ENCODE measurements around the gene UGT1A6.

- no peak for TF ChIP-seq CTCF (conservative IDR thresholded peaks at IDR 0.05; ENCODE audit: low read depth, low read length)
- no peak for TF ChIP-seq EZH2 (IDR thresholded peaks at IDR 0.05; ENCODE audit: low read length, unreplicated experiment)
Measured at GRCh38 chr2:233740870-233741269, 48.2 kb downstream of the UGT1A6 start.

Data from PC-3 (cell line).